ENCODE data around the gene ADGRE3. TPM values are rescaled to one million over a fixed set of nuclear protein-coding genes. Genes with fewer than 3 reads are reported as not detected.

ADGRE3 gene, protein sequence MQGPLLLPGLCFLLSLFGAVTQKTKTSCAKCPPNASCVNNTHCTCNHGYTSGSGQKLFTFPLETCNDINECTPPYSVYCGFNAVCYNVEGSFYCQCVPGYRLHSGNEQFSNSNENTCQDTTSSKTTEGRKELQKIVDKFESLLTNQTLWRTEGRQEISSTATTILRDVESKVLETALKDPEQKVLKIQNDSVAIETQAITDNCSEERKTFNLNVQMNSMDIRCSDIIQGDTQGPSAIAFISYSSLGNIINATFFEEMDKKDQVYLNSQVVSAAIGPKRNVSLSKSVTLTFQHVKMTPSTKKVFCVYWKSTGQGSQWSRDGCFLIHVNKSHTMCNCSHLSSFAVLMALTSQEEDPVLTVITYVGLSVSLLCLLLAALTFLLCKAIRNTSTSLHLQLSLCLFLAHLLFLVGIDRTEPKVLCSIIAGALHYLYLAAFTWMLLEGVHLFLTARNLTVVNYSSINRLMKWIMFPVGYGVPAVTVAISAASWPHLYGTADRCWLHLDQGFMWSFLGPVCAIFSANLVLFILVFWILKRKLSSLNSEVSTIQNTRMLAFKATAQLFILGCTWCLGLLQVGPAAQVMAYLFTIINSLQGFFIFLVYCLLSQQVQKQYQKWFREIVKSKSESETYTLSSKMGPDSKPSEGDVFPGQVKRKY
- not detected in 2 replicates for total RNA-seq
- long read RNA-seq = 0 reads

DNA sequence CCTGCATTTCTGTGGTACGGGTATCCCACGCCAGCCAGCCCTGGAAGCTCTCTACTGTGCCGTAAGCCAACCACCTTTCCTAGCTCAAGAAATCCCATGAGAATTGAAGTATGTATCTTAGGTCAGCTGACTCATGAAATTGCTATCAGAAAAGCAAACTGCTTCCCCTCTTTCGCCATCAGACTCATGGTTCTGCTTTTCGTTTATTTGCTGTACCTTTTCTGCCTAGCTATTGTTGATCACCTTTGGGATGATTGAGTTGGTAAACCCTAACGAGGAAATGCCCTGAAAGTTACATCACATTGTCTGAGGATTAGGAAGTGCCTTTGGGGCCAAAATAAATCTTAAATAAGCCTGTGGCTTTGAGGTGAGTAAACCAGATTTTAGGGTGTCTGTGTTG, at the start of gene ADGRE3:
ADGRE3 (minus strand) TSS at position 81 of the 400 bp plus-strand sequence; CDS start at position 7, 74 bp downstream.
- DNase-seq (ENCODE audit: low spot score, unreplicated experiment) = no peak
- Mint-ChIP-seq H3K27me3 (no peaks in the 10 kb centered on the region), H3K4me3 (ENCODE audit: low read depth) (no peak within 1 kb of the TSS), H3K9me3 (ENCODE audit: low read depth) (peaks cover 23% of the 10 kb centered on the region), H3K4me1 (ENCODE audit: low read depth) (no peaks in the 10 kb centered on the region), H3K27ac (no peak within 1 kb of the TSS), H3K36me3 (ENCODE audit: insufficient read depth) (no peaks in the 10 kb centered on the region)
- TF ChIP-seq, protein P1, sequence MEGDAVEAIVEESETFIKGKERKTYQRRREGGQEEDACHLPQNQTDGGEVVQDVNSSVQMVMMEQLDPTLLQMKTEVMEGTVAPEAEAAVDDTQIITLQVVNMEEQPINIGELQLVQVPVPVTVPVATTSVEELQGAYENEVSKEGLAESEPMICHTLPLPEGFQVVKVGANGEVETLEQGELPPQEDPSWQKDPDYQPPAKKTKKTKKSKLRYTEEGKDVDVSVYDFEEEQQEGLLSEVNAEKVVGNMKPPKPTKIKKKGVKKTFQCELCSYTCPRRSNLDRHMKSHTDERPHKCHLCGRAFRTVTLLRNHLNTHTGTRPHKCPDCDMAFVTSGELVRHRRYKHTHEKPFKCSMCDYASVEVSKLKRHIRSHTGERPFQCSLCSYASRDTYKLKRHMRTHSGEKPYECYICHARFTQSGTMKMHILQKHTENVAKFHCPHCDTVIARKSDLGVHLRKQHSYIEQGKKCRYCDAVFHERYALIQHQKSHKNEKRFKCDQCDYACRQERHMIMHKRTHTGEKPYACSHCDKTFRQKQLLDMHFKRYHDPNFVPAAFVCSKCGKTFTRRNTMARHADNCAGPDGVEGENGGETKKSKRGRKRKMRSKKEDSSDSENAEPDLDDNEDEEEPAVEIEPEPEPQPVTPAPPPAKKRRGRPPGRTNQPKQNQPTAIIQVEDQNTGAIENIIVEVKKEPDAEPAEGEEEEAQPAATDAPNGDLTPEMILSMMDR (IDR thresholded peaks at IDR 0.05; ENCODE audit: unreplicated experiment) = no peak

DNA sequence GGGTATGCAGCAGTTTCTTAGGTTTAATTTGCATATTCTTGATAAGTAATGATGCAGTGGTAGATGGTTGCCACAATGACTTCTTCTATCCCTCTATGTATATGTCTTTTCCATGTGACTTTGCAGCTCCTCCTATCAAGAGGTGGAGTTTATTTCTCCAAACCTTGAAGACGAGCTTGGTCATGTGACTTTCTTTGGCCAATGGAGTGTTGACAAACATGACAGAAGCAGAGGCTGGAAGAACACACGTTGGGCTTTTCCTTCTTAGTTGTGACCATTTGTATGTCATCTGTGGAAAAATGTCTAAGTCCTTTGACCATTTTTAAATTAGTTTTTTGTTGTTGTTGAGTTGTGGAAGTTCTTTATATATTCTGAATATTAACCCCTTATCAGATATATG, 47.5 kb upstream of the ADGRE3 start:
- no peak overlapping the region for H3K4me3 Mint-ChIP-seq (ENCODE audit: low read depth)
- no peak for DNase-seq (ENCODE audit: low spot score, unreplicated experiment)
- H3K4me1 Mint-ChIP-seq (ENCODE audit: low read depth) = no peaks in the 10 kb centered on the region
- peaks cover 61% of the 10 kb centered on the region for H3K36me3 Mint-ChIP-seq (ENCODE audit: insufficient read depth)
- TF ChIP-seq, protein P1 (IDR thresholded peaks at IDR 0.05; ENCODE audit: unreplicated experiment) = no peak
- peaks cover 64% of the 10 kb centered on the region for H3K9me3 Mint-ChIP-seq (ENCODE audit: low read depth)
- no peak overlapping the region for H3K27ac Mint-ChIP-seq
- no peaks in the 10 kb centered on the region for H3K27me3 Mint-ChIP-seq

DNA sequence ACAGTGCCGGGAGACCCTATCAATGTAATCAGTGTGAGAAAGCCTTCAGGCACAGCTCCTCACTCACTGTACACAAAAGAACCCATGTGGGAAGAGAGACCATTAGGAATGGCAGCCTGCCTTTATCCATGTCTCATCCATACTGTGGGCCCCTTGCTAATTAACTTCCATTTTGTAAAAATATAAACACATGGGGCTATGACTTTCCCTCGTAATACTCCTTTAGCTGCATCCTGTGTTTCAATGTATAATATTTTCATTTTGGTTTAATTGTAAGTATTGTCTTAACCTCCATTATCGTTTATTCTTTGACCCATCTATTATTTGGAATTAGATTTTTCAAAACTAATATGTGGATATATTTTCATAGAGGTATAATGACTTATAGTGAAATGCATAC, 44.5 kb upstream of the ADGRE3 start:
- Mint-ChIP-seq H3K4me3 (ENCODE audit: low read depth) (no peak overlapping the region), H3K9me3 (ENCODE audit: low read depth) (peaks cover 72% of the 10 kb centered on the region), H3K27me3 (no peaks in the 10 kb centered on the region), H3K36me3 (ENCODE audit: insufficient read depth) (peaks cover 86% of the 10 kb centered on the region), H3K27ac (no peak overlapping the region), H3K4me1 (ENCODE audit: low read depth) (no peaks in the 10 kb centered on the region)
- no peak for DNase-seq (ENCODE audit: low spot score, unreplicated experiment)
- TF ChIP-seq, protein P1 (IDR thresholded peaks at IDR 0.05; ENCODE audit: unreplicated experiment) = no peak

DNA sequence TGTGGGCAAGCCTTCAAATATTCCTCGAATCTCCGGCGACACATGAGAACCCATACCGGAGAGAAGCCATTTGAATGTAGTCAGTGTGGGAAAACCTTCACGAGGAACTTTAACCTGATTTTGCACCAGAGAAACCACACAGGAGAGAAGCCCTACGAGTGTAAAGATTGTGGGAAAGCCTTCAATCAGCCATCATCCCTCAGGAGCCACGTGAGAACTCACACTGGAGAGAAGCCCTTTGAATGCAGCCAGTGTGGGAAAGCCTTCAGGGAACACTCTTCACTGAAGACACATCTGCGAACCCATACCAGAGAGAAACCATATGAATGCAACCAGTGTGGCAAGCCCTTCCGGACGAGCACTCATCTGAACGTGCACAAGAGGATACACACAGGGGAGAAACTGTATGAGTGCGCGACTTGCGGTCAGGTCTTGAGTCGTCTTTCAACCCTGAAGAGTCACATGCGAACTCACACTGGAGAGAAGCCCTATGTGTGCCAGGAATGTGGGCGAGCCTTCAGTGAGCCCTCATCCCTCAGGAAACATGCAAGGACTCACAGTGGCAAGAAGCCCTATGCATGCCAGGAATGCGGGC, 44.0 kb upstream of the ADGRE3 start:
- no peak for DNase-seq (ENCODE audit: low spot score, unreplicated experiment)
- no peak overlapping the region for H3K27ac Mint-ChIP-seq
- H3K27me3 Mint-ChIP-seq = no peaks in the 10 kb centered on the region
- H3K4me1 Mint-ChIP-seq (ENCODE audit: low read depth) = no peaks in the 10 kb centered on the region
- TF ChIP-seq, protein P1 (IDR thresholded peaks at IDR 0.05; ENCODE audit: unreplicated experiment) = no peak
- H3K4me3 Mint-ChIP-seq (ENCODE audit: low read depth) = no peak overlapping the region
- H3K36me3 Mint-ChIP-seq (ENCODE audit: insufficient read depth) = peaks cover 89% of the 10 kb centered on the region
- peaks cover 75% of the 10 kb centered on the region for H3K9me3 Mint-ChIP-seq (ENCODE audit: low read depth)

DNA sequence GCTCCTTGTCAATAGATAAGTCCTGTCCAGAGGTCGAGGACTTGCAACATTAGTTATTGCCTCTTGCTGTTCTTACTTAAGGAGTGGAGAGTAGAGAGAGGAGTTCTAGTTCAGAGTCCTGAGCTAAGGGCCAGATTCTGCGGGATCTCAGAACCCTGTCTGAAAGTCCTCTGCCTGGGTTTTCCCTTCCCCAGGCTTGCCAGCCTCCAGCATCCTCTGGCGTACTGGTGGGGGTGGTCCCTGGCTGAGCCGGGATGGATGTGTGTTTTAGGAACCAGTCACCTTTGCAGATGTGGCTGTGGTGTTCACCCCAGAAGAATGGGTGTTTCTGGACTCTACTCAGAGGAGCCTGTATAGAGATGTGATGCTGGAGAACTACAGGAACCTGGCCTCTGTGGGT, 41.2 kb upstream of the ADGRE3 start:
- no peaks in the 10 kb centered on the region for H3K4me1 Mint-ChIP-seq (ENCODE audit: low read depth)
- no peak overlapping the region for H3K4me3 Mint-ChIP-seq (ENCODE audit: low read depth)
- peaks cover 90% of the 10 kb centered on the region for H3K36me3 Mint-ChIP-seq (ENCODE audit: insufficient read depth)
- H3K27me3 Mint-ChIP-seq = no peaks in the 10 kb centered on the region
- peaks cover 73% of the 10 kb centered on the region for H3K9me3 Mint-ChIP-seq (ENCODE audit: low read depth)
- TF ChIP-seq, protein P1 (IDR thresholded peaks at IDR 0.05; ENCODE audit: unreplicated experiment) = no peak
- no peak overlapping the region for H3K27ac Mint-ChIP-seq
- no peak for DNase-seq (ENCODE audit: low spot score, unreplicated experiment)
